Inflammatory macrophage (primary cell): ENCODE results near the gene ZNF888.
"Not testable (repeated sequence)": the region's sequence is repeated elsewhere in the genome, so short reads cannot be mapped to it uniquely, and the experiment has no call there.

Experiments
- DNase-seq, 2 donors: peaks; one replicate each; pipeline ENCODE4 v3.0.0-alpha.2; 2020 to 2022

The ZNF888 gene

GRCh38 chr19:52941523-52941922, 18.3 kb upstream of the ZNF888 start:
- DNase-seq, result not testable (repeated sequence)

DNA sequence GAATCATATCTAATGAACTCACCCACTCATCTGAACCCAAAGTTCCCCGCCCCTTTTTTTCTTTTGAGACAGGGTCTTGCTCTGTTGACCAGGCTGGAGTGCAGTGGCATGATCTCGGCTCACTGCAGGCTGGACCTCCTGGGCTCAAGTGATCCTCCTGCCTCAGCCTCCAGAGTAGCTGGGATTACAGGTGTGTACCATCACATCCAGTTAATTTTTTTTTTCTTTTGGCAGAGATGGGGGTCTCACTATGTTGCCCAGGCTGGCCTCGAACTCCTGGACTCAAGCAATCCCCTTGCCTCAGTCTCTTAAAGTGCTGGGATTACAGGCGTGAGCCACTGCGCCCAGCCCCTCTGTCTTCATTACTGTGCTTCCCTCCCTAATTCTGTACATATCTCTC, 17.7 kb upstream of the ZNF888 start:
- DNase-seq, result not testable (repeated sequence)

- no peak for DNase-seq
Observed at GRCh38 chr19:52938761-52939160, 15.5 kb upstream of the ZNF888 start.

DNA sequence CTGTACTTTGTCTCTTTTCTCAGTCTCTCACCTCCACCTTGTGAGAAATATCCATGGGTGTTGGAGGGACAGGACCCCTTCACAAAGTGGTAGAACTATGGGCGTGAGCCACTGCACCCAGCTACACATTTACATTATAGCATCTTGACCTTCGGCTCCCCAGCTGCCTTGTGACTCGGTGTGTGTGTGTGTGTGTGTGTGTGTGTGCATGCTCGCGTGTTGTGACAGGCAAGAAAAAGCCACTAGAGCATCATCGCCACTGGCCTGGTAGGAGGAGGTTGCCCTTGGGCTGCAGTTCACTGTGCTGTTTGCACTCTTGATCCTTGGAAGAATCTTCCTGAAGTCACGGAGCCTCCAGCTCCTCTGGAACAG, 13.7 kb upstream of the ZNF888 start:
- DNase-seq, result no peak

DNA sequence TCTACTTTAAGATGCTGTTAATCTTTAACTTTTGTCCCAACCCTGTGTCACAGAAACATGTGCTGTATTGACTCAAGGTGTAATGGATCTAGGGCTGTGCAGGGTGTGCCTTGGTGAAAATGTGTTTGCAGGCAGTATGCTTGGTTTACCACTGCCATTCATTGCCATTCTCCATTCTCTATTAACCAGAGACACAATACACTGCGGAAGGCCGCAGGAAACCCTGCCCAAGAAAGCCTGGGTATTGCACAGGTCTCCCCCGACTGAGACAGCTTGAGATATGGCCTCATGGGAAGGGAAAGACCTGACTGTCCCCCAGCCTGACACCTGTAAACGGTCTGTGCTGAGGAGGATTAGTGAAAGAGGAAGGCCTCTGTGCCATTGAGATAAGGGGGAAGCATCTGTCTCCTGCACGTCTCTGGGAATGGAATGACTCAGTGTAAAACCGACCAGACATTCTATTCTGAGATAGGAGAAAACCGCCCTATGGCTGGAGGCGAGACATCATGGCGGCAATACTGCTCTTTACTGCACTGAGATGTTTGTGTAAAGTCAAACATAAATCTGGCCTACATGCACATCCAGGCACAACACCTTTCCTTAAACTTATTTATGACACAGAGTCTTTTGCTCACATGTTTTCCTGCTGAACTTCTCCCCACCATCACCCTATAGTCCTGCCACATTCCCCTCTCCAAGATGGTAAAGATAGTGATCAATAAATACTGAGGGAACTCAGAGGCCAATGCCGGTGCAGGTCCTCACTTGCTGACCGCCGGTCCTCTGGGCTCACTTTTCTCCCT, 13.1 kb upstream of the ZNF888 start:
- DNase-seq, result peak in 1 of 2 donors; percentile 21

GRCh38 chr19:52935434-52935833, 12.2 kb upstream of the ZNF888 start:
- DNase-seq, result peak in 1 of 2 donors; percentile 57

GRCh38 chr19:52924641-52925040, 1.4 kb upstream of the ZNF888 start:
- DNase-seq, result peak; percentile 38 to 53

DNA sequence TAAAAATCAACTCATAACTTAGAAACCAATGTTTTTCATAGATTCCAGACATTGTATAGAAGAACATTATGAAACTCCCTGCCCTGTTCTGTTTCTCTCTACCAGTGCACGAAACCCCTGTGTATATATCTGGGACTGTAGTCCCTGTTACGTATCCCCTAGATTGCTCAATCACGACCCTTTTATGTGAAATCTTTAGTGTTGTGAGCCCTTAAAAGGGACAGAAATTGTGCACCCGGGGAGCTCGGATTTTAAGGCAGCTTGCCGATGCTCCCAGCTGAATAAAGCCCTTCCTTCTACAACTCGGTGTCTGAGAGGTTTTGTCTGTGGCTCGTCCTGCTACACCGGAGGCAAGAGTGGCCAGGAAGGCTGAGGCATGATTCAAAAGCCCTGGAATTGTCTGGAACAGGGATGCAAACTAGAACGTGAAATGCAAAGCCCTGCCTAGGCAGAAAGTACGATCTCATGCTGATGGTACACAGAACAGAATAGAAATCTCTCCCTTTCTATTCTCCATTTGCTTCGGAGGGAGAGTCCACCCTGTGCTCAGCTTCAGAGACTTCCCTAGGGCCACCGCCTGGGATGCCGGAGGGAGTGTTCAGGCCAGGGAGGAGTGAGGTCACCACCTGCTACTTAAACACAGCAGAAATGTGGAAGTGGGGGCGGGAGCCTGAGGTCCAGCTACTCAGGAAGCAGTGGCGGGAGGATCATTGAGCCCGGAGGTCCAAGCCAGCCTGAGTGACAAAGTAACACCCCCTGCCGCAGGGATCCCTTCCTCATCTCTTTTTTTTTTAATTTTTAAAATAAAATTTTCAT, 758 bp upstream of the ZNF888 start:
- peak; percentile 89 to 98 for DNase-seq

DNA sequence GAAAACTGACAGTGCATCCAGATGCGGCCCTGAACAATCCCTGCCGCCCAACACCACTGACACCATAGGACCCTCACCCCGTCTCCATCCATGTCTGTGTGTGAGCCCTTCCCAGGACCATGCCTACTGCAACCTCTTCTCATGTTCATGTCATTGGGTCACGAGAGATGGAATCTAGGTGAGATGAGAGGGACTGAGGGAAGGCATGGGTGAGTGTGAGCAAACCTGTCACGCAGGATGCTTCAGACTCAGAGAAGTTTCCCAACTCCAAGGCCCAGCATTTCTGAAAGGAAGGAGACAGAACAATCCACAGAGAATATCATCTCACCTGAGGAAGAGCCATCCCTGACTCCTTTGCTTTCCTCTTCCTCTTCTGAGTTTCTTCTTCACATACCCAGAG, 5.7 kb downstream of the ZNF888 start:
- no peak for DNase-seq

DNA sequence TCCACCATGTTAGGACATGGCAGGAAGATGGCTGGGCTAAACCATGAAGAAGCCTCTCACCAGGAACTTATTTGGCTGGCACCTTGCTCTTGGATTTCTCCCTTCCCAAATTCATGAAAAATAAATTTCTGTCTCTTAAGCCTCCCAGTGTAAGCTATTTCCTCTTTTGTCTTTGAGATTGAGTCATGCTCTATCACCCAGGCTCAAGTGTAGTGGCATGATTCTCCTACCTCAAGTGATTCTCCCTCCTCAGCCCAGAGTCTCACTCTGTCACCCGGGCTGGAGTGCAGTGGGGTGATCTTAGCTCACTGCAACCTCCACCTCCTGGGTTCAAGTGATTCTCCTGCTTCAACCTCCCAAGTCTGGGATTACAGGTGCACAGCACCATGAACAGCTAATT, 12.6 kb downstream of the ZNF888 start:
- no peak for DNase-seq

DNA sequence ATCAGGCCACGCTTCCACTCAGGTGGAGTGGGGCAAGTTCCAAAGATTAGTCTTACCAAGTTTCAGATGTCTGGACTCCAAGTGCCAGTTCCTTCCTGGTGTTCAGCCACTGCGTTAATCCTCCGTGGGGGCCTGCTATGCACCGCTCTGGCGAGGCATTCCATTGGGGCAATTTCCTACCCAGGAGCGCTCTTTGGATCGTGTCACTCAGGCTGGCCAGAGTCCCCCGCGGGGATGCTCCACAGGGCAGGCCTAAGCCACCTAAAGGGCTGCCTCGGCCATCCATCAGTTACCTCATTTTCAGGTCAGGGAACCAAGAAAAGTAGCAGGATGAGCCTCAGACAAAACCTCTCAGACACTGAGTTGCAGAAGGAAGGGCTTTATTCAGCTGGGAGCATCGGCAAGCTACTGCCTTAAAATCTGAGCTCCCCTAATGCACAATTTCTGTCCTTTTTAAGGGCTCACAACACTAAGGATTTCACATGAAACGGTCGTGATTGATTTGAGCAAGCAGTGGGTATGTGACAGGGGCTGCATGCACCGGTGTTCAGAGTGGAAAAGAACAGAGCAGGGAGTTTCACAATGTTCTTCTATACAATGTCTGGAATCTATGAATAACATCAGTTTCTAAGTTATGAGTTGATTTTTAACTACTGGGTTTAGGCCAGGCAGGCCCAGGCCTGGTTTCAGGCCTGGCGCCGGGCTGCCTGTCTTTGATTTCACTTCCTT, 19.0 kb downstream of the ZNF888 start:
- DNase-seq, result not testable (repeated sequence)

DNA sequence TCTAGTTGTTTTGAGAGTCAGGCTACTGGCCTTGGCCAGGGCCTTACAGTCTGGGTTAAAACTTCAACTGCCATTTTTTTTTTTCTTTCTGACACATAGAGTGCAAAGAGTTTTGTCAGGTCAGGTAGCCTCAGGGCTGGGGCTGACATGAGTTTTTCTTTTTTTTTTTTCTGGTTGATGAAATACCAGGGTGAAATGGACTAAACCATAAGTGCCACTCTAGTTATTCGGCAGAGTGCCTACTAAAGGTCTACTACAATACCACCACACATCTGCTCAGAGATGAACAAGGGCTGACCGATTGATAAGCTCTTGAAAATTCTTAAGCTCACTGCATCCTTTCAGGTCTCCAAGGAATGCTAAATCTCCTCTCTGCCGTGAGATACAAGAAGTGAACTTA, 21.4 kb downstream of the ZNF888 start:
- no peak for DNase-seq

DNA sequence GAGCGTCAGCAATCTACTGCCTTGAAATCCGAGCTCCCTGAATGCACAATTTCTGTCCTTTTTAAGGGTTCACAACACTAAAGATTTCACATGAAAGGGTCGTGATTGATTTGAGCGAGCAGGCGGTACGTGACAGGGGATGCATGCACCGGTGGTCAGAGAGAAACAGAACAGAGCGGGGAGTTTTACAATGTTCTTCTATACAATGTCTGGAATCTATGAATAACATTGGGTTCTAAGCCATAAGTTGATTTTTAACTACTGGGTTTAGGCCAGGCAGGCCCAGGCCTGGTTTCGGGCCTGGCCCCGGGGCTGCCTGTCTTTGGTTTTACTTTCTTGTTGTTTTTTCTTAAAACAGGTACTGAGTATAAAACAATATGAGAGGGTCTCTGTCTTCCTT, 24.6 kb downstream of the ZNF888 start:
- not testable (repeated sequence) for DNase-seq

DNA sequence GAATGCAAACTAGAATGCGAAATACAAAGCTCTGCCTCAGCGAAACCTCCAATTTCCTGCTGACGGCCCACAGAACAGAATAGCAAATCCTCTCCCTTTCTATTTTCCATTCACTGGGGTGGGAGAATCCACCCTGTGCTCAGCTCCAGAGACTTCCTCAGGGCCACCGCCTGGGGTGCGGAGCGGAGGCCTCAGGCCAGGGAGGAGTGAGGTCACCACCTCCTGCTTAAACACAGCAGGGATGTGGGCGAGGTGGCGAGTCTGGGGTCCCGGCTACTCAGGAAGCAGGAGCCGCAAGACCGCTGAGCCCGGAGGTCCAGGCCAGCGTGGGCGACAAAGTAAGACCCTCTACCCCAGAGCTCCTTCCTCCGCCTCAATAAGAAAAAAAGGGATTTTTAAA, 25.1 kb downstream of the ZNF888 start:
- no peak for DNase-seq

DNA sequence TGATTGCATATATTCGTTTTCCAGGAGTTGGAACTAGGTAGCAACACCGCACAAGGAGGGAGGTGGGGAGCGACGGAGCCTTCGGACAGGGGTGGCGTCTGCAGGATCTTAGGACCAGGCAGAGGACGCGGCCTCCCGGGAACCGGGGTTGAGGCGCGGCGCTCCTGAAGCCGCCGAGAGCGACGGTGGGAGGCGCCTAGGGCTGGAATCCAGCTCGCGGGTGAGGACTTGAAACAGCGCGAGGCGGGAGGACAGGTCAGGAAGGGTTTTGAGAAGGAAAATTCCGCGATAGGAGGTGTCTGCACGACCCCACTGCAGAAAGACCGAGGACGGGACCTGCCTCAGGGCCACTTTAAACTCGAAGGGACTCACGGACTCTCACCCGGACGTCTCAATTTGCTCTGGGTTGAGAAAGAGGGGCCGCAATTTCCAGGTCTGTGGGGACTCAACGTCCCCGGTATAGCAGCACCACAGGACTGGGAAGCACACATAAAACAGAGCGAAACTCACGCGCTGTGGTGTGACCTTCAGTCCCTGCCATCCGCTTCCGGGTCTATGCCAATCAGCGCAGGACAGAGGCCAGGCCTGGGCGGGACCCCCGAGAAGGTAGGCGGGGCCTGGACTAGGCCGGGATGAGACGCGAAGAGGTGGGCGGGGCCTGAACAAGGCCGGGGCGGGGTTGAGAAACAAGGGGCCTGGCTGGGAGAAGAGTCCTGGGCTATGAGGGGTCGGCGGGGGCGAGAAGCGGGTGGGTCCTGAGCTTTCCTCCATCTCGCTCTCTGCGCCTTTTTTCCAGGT, 25.9 kb downstream of the ZNF888 start, which contains the start of gene ZNF320:
Gene ZNF320, minus strand, starts transcription at position 498 of the 798 bp plus-strand sequence. CDS start 7,380 bp downstream, outside the sequence.
- DNase-seq, result peak; percentile 97 to 98

DNA sequence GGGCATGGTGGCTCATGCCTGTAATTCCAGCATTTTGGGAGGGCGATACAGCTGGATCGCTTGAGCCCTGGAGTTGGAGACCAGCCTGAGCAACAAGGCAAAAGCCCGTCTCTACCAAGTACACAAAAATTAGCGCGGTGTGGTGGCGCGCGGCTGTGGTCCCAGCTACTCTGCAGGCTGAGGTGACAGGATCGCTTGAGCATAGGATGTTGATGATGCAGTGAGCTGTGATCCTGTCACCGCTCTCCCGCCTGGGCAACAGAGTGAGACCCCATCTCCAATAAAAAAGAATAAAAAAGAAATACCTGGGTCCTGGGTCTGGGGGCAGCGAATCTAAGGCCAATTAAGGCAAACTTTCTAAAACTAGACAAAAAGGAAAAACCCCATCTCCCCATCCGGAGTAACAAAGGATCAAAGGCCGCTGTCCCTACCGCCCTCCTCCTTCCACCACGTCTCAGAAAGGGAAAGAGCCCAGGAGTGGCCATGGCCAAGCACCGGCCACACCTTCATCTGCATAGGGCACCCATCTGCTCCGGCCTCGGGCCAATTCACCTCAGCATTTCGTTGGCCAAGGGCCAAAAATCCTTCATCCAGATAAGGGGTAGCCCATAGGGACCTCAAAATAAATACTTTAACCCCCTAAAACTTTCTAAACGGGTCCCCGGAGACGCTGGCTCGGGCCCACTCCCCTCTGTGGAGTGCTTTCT, 26.6 kb downstream of the ZNF888 start:
- DNase-seq, result peak in 1 of 2 donors; percentile 8

DNA sequence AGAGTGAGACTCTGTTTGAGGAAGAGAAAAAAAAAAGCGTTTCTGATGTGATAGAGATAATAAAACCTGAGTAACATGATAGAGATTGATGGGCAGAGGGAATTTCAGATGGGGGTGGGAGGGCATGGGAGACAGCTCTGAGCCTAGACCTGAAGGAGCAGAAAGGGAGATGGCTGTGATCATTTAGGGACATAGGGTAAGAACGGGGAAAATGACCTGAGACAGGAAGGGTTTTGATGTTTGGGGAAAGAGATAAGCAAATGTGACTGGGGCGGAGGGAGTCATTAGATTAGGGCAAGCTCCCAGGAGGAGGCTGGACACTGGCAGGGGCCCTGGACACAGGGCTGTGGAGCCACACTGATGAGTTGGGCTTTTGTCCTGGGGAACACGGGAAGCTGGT, 31.9 kb downstream of the ZNF888 start:
- no peak for DNase-seq

DNA sequence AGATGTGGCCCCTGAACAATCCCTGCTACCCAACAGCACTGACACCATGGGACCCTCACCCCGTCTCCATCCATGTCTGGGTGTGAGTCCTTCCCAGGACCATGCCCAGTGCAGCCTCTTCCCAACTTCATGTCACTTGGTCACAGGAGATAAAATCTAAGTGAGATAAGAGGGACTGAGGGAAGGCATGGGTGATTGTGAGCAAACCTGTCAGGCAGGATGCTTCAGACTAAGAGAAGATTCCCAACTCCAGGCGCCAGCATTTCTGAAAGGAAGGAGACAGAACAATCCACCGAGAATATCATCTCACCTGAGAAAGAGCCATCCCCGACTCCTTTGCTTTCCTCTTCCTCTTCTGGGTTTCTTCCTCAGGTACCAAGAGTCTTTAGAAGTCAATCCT, 33.3 kb downstream of the ZNF888 start:
- no peak for DNase-seq

DNA sequence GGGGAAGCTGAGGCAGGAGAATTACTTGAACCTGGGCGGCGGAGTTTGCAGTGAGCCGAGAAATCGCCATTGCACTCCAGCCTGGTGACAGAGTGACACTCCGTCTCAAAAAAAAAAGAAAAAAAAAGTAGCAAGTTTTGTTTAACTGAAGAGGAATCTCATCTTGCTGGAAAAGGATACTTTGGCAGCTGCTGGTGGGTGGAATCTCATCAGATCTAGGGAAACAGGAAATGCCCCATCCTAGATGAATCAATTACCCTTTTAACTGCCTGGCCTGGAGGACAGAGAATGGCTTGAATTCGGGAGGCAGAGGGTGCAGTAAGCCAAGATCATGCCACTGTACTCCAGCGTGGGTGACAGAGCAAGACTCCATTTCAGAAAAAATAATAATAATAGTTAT, 34.2 kb downstream of the ZNF888 start:
- DNase-seq, result no peak

- no peak for DNase-seq
Observed at GRCh38 chr19:52880895-52881389, 42.3 kb downstream of the ZNF888 start.

- not testable (repeated sequence) for DNase-seq
Observed at GRCh38 chr19:52872996-52873395, 50.2 kb downstream of the ZNF888 start.
